IMR-90 (cell line): ENCODE data around the gene ZNF407.

Source experiments
- BHLHE40 ChIP-seq: fragments of 150-350 bp; IDR thresholded peaks from 2 replicates; pipeline ENCODE4 v1.6.1; 2016; ENCODE audit warnings: mild to moderate bottlenecking, low read depth, low read length
- CEBPB ChIP-seq: IDR thresholded peaks from 2 replicates; pipeline ENCODE4 v1.6.1; 2012; ENCODE audit warnings: low read depth, low read length, improper control_type of control experiment
- MAFK ChIP-seq: IDR thresholded peaks from 2 replicates; pipeline ENCODE4 v1.6.1; 2012; ENCODE audit warnings: low read depth, low read length, improper control_type of control experiment
- NFE2L2 ChIP-seq: fragments of 150-350 bp; IDR thresholded peaks from 2 replicates; pipeline ENCODE4 v1.6.1; 2016; ENCODE audit warnings: low read depth, mild to moderate bottlenecking, low read length
- POLR2A ChIP-seq: IDR thresholded peaks from 2 replicates; pipeline ENCODE4 v1.6.1; 2012; ENCODE audit warnings: mild to moderate bottlenecking, low read depth, low read length
- RFX5 ChIP-seq: IDR thresholded peaks from 2 replicates; pipeline ENCODE4 v1.8.0; 2012; ENCODE audit warnings: low read depth, mild to moderate bottlenecking, low read length, moderate library complexity
- SMC3 ChIP-seq: fragments of 150-350 bp; IDR thresholded peaks from 2 replicates; pipeline ENCODE4 v1.6.1; 2016; ENCODE audit warnings: low read depth, mild to moderate bottlenecking, antibody characterized with exemption, low read length, moderate library complexity
- TF ChIP-seq, protein P1 (sequence below): conservative IDR thresholded peaks from 2 replicates; pipeline ENCODE4 v1.5.1; 2012; ENCODE audit warnings: mild to moderate bottlenecking, low read depth, low read length, improper control_type of control experiment
- TF ChIP-seq, protein P2 (sequence below): fragments of 150-350 bp; IDR thresholded peaks from 2 replicates; pipeline ENCODE4 v1.6.1; 2017; ENCODE audit warnings: mild to moderate bottlenecking, antibody characterized with exemption, low read length, low read depth

GRCh38 chr18:74604774-74605173, 7.1 kb downstream of the ZNF407 start:
- TF ChIP-seq, protein P1, sequence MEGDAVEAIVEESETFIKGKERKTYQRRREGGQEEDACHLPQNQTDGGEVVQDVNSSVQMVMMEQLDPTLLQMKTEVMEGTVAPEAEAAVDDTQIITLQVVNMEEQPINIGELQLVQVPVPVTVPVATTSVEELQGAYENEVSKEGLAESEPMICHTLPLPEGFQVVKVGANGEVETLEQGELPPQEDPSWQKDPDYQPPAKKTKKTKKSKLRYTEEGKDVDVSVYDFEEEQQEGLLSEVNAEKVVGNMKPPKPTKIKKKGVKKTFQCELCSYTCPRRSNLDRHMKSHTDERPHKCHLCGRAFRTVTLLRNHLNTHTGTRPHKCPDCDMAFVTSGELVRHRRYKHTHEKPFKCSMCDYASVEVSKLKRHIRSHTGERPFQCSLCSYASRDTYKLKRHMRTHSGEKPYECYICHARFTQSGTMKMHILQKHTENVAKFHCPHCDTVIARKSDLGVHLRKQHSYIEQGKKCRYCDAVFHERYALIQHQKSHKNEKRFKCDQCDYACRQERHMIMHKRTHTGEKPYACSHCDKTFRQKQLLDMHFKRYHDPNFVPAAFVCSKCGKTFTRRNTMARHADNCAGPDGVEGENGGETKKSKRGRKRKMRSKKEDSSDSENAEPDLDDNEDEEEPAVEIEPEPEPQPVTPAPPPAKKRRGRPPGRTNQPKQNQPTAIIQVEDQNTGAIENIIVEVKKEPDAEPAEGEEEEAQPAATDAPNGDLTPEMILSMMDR = no peak
- TF ChIP-seq MAFK (no peak), BHLHE40 (no peak), SMC3 (no peak), CEBPB (no peak), NFE2L2 (no peak), RFX5 (no peak), POLR2A (no peak)
- TF ChIP-seq, protein P2, sequence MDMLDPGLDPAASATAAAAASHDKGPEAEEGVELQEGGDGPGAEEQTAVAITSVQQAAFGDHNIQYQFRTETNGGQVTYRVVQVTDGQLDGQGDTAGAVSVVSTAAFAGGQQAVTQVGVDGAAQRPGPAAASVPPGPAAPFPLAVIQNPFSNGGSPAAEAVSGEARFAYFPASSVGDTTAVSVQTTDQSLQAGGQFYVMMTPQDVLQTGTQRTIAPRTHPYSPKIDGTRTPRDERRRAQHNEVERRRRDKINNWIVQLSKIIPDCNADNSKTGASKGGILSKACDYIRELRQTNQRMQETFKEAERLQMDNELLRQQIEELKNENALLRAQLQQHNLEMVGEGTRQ = no peak
